Osteoblast (primary cell): ENCODE data around the gene CUL3. TPM values are rescaled to one million over a fixed set of nuclear protein-coding genes. Genes with fewer than 3 reads are reported as not detected.

Experiments used
- DNase-seq: peaks from one replicate; pipeline ENCODE4 v3.0.0; 2011; ENCODE audit warnings: low spot score, mixed read lengths; ENCODE audit not compliant: insufficient read length; ENCODE audit errors: missing footprints
- H2AFZ ChIP-seq: 2 replicates; pipeline ENCODE4 v1.6.0; 2011; ENCODE audit warnings: mild to moderate bottlenecking, low read length
- H3K27ac ChIP-seq: 2 replicates; pipeline ENCODE4 v1.5.1; 2011; ENCODE audit warnings: mild to moderate bottlenecking, low read depth, low read length, moderate library complexity
- H3K27me3 ChIP-seq: 2 replicates; pipeline ENCODE4 v1.6.0; 2012; ENCODE audit warnings: mild to moderate bottlenecking, control low read depth, inconsistent platforms, low read length, moderate library complexity; ENCODE audit not compliant: insufficient read depth
- H3K36me3 ChIP-seq: 2 replicates; pipeline ENCODE4 v1.5.1; 2011; ENCODE audit warnings: mild to moderate bottlenecking, low read length, control low read depth, moderate library complexity; ENCODE audit not compliant: insufficient read depth
- H3K4me1 ChIP-seq: 2 replicates; pipeline ENCODE4 v1.5.1; 2011; ENCODE audit warnings: mild to moderate bottlenecking, low read length, control low read depth, moderate library complexity; ENCODE audit not compliant: insufficient read depth
- H3K4me2 ChIP-seq: 2 replicates; pipeline ENCODE4 v1.6.0; 2011; ENCODE audit warnings: mild to moderate bottlenecking, low read length; ENCODE audit not compliant: insufficient read depth
- H3K4me3 ChIP-seq: fragments of 200-600 bp; sonication (generic); 3 replicates; pipeline ENCODE4 v1.5.1; 2012; ENCODE audit warnings: mild to moderate bottlenecking, low read length, inconsistent platforms; ENCODE audit not compliant: insufficient read depth
- H3K79me2 ChIP-seq: 2 replicates; pipeline ENCODE4 v1.6.0; 2012; ENCODE audit warnings: mild to moderate bottlenecking, low read length, control low read depth, inconsistent platforms; ENCODE audit not compliant: insufficient read depth
- H3K9me3 ChIP-seq: 2 replicates; pipeline ENCODE4 v1.5.1; 2011; ENCODE audit warnings: low read depth, low read length, control low read depth
- H4K20me1 ChIP-seq: 2 replicates; pipeline ENCODE4 v1.6.0; 2012; ENCODE audit warnings: mild to moderate bottlenecking, low read length, control low read depth; ENCODE audit not compliant: insufficient read depth
- total RNA-seq: library from RNA; depleted of rRNA; stranded (reverse); fragments of >200 nt; gene quantifications from 2 replicates; pipeline ENCODE4 v1.2.3, GENCODE V29; 2012
- TF ChIP-seq, protein P1 (sequence below): IDR thresholded peaks from 2 replicates; pipeline ENCODE4 v1.5.1; 2011; ENCODE audit warnings: mild to moderate bottlenecking, low read depth, low read length, moderate library complexity; ENCODE audit errors: extremely low read depth

Gene CUL3
- total RNA-seq, 1 donor: 64.4 TPM

DNA sequence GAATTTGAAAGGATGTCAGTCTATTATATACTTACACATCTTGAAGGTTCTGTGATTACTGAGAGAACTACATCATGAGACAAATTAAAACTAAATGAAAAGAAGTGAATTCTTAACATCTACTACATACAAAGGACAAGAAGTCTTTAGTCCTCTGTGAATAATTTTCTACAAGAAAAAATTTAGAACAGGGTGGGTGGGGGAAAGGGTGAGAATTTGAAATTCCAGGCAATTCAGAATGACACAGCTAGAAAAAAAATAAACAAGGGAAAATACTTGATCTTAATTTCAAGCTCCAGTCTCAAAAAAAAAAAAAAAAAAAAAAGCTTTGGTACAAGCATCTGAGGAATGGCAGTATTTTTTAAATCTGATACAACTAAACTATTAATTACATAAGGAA lies 15.5 kb downstream of the CUL3 start:
- Histone ChIP-seq H3K27ac (peak overlapping the region; percentile 63), H4K20me1 (peaks cover 75% of the 10 kb centered on the region)

DNA sequence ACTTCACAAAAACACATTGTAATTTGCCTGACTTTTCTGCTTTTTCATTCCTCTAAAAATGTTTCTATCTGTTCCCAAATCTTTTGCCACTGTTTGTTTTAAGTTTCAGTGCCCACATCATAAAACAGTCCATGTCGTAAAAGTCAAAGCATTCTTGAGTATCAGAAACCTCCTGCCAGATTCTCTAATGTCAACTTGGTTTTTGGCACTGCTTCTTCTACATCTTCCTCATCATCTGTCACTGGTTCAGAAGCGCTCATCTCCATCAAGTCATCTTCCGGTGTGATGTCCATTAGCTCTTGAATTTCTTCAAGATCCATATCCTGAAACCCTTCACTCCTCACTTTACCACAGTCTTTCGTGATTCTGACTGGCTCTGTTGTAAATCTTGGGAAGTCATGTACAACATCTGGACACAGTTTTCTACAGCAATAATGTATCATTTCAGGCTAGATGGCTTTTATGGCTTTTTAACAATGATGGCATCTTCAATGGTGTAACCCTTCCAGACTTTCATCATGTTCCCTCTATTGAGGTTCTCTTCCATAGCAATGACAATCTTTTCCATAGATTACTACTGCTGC lies 19.6 kb downstream of the CUL3 start:
- no peak overlapping the region for H3K27ac ChIP-seq
- H3K79me2 ChIP-seq: peaks cover 99% of the 10 kb centered on the region
- H3K9me3 ChIP-seq: no peaks in the 10 kb centered on the region
- no peak overlapping the region for H2AFZ ChIP-seq
- peaks cover 79% of the 10 kb centered on the region for H4K20me1 ChIP-seq
- H3K4me1 ChIP-seq: peaks cover 30% of the 10 kb centered on the region
- TF ChIP-seq, protein P1, sequence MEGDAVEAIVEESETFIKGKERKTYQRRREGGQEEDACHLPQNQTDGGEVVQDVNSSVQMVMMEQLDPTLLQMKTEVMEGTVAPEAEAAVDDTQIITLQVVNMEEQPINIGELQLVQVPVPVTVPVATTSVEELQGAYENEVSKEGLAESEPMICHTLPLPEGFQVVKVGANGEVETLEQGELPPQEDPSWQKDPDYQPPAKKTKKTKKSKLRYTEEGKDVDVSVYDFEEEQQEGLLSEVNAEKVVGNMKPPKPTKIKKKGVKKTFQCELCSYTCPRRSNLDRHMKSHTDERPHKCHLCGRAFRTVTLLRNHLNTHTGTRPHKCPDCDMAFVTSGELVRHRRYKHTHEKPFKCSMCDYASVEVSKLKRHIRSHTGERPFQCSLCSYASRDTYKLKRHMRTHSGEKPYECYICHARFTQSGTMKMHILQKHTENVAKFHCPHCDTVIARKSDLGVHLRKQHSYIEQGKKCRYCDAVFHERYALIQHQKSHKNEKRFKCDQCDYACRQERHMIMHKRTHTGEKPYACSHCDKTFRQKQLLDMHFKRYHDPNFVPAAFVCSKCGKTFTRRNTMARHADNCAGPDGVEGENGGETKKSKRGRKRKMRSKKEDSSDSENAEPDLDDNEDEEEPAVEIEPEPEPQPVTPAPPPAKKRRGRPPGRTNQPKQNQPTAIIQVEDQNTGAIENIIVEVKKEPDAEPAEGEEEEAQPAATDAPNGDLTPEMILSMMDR: no peak
- H3K4me3 ChIP-seq: no peak overlapping the region
- DNase-seq: no peak
- H3K27me3 ChIP-seq: no peaks in the 10 kb centered on the region
- H3K4me2 ChIP-seq: no peak overlapping the region
- no peaks in the 10 kb centered on the region for H3K36me3 ChIP-seq

More for the DNA sequence above, 15.5 kb downstream of the CUL3 start:
- Histone ChIP-seq H3K9me3 (no peaks in the 10 kb centered on the region), H3K4me1 (peaks cover 7% of the 10 kb centered on the region), H3K79me2 (peaks cover 99% of the 10 kb centered on the region), H3K4me2 (no peak overlapping the region), H3K27me3 (no peaks in the 10 kb centered on the region), H3K4me3 (no peak overlapping the region), H3K36me3 (no peaks in the 10 kb centered on the region), H2AFZ (no peak overlapping the region)
- TF ChIP-seq, protein P1: no peak
- no peak for DNase-seq

DNA sequence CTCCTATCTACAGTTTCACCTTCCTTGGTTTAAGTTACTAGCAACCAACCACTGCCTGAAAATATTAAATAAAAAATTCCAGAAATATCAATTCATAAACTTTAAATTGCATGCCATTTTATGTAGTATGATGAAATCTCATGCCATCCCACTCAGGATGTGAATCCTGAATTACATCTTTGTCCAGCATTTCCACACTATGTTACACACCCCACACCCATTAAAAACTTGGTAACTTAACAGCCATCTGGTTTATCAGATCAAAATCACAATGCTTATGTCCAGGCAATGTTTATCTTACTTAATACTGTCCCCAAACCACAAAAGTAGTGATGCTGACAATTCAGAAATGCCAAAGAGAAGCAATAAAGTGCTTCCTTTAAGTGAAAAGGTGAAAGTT lies 21.6 kb downstream of the CUL3 start:
- H3K27me3 ChIP-seq: no peaks in the 10 kb centered on the region
- H4K20me1 ChIP-seq: peaks cover 77% of the 10 kb centered on the region
- H2AFZ ChIP-seq: no peak overlapping the region
- peaks cover 26% of the 10 kb centered on the region for H3K4me1 ChIP-seq
- H3K4me3 ChIP-seq: no peak overlapping the region
- H3K36me3 ChIP-seq: no peaks in the 10 kb centered on the region
- H3K4me2 ChIP-seq: no peak overlapping the region
- TF ChIP-seq, protein P1: no peak
- no peaks in the 10 kb centered on the region for H3K9me3 ChIP-seq
- DNase-seq: no peak
- H3K27ac ChIP-seq: no peak overlapping the region
- H3K79me2 ChIP-seq: peaks cover 99% of the 10 kb centered on the region

DNA sequence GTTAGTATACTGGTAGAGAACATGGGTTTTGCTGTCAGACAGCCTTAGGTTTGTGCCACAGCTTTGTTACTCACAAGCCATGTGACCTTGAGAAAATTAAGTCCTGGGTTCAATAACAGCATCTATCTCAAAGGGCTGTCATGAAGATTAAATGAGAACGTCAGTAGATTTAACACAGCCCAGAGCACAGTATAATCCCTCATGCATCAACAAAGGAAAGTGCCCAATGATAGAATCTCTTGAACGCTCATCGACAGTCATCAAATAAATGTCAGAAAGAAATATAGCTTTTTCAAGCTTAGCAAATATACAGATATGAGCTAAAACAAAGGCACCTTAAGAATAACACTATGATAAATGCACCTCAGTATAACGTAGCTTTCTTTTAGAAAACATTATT lies 22.3 kb downstream of the CUL3 start:
- TF ChIP-seq, protein P1: no peak
- H4K20me1 ChIP-seq: peaks cover 75% of the 10 kb centered on the region
- no peak overlapping the region for H3K27ac ChIP-seq

More for the DNA sequence above, 22.3 kb downstream of the CUL3 start:
- H2AFZ ChIP-seq: no peak overlapping the region
- H3K79me2 ChIP-seq: peaks cover 99% of the 10 kb centered on the region
- no peak overlapping the region for H3K4me3 ChIP-seq
- H3K4me1 ChIP-seq: peaks cover 26% of the 10 kb centered on the region
- no peaks in the 10 kb centered on the region for H3K9me3 ChIP-seq
- no peak overlapping the region for H3K4me2 ChIP-seq
- DNase-seq: no peak
- H3K27me3 ChIP-seq: no peaks in the 10 kb centered on the region
- no peaks in the 10 kb centered on the region for H3K36me3 ChIP-seq
